ENCODE results near the gene NUDT13. TPM values are rescaled to one million over a fixed set of nuclear protein-coding genes. Genes with fewer than 3 reads are reported as not detected.

The NUDT13 gene
- total and polyA plus RNA-seq, 7 donors, result 1.8 to 5.4 (median 2.2) TPM

DNA sequence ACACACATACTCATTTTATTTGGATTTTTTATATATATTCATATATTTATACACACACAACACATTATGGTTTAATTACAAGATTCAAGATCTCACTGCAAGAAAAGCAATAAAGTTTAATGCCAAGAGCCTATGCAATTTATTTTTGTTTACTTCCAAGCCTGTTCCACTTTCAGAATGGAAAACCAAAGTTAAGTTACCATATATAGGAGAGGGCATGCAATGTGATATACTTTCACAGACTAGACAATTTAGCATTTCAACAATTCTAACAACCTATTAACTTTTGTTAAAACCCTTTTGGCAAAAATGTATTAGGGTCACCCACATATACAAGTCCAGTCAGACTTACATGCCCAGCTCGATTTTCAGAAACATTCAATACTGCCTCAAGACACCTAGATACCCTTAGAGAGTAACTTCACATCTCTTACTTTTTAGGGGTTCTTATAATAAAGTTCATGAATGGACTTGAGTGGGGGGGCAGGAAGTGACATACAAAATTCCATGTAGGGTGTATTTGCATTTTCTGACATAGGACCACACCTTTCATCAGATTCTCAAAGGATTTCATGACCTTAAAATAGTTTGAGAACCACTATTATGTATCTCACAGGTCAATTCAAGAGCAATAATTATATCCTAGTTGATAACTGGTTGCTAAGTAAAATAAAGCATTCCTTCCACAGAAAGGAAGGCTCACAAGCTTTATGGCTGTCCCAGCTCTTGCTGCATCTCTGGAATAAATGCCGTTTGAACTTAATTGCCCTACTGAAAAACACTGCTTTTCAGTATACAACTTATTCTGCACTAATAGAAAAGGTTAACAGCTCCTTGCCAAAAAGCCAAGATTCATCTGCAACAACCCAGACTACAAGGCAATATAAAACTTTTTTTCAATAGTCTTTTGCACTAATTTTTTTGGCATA, 16.1 kb upstream of the NUDT13 start:
- TF ChIP-seq CTCF (IDR thresholded peaks at IDR 0.05), result no peak
- TF ChIP-seq POLR2A (IDR thresholded peaks at IDR 0.05), result no peak
- TF ChIP-seq EP300 (IDR thresholded peaks at IDR 0.05), result no peak
- no peak for TF ChIP-seq POLR2AphosphoS5 (IDR thresholded peaks at IDR 0.05)
- Histone ChIP-seq H3K27me3 (no peaks in the 10 kb centered on the region), H3K36me3 (no peaks in the 10 kb centered on the region), H3K4me3 (peak overlapping the region in 2 of 4 donors; percentile 75 to 88), H3K27ac (peak overlapping the region; percentile 90 to 95 (median 93)), H3K9me3 (no peaks in the 10 kb centered on the region), H3K4me1 (peaks cover 0 to 22% (median 18%) of the 10 kb centered on the region in 4 donors)
- intact Hi-C loops (cut with DNase I), result no loop called here
- DNase-seq, result no peak
- 47 to 54% methylated on average over 2 of the region's 2 CpGs for WGBS, 2 donors

GRCh38 chr10:73094986-73095480, 15.2 kb upstream of the NUDT13 start:
- DNase-seq, result no peak
- Histone ChIP-seq H3K36me3 (no peaks in the 10 kb centered on the region), H3K4me1 (peaks cover 0 to 22% (median 18%) of the 10 kb centered on the region in 4 donors), H3K27me3 (no peaks in the 10 kb centered on the region), H3K27ac (peak overlapping the region; percentile 90 to 95 (median 93)), H3K9me3 (no peaks in the 10 kb centered on the region), H3K4me3 (peak overlapping the region; percentile 61 to 88 (median 75))
- no peak for TF ChIP-seq CTCF (IDR thresholded peaks at IDR 0.05)
- TF ChIP-seq POLR2AphosphoS5 (IDR thresholded peaks at IDR 0.05), result no peak
- TF ChIP-seq POLR2A (IDR thresholded peaks at IDR 0.05), result no peak
- no peak for TF ChIP-seq EP300 (IDR thresholded peaks at IDR 0.05)
- intact Hi-C loops (cut with DNase I), result no loop called here
- WGBS, 2 donors, result 6 to 9% methylated on average over 5 of the region's 5 CpGs

- intact Hi-C loops (cut with DNase I), result loop anchor here (2.0 kb wide), 2 partner anchors 15 to 73 kb away; partner anchors contain the start of genes ECD, FAM149B1 and NUDT13
- Histone ChIP-seq H3K27me3 (no peaks in the 10 kb centered on the region), H3K36me3 (no peaks in the 10 kb centered on the region), H3K9me3 (no peaks in the 10 kb centered on the region), H3K27ac (peak overlapping the region; percentile 90 to 95 (median 93)), H3K4me1 (peaks cover 0 to 22% (median 18%) of the 10 kb centered on the region in 4 donors), H3K4me3 (peak overlapping the region; percentile 61 to 88 (median 75))
- TF ChIP-seq POLR2AphosphoS5 (IDR thresholded peaks at IDR 0.05) (peak in 3 of 4 donors; percentile 8 to 74 (median 15)), CTCF (IDR thresholded peaks at IDR 0.05) (no peak)
- 0% methylated on average over 14 of the region's 14 CpGs for WGBS, 2 donors
- peak; percentile 80 for DNase-seq
Measured at GRCh38 chr10:73095481-73096021, 14.7 kb upstream of the NUDT13 start.

GRCh38 chr10:73096041-73096448, 14.2 kb upstream of the NUDT13 start:
- Histone ChIP-seq H3K9me3 (no peaks in the 10 kb centered on the region), H3K36me3 (no peaks in the 10 kb centered on the region), H3K27ac (peak overlapping the region; percentile 90 to 95 (median 93)), H3K4me3 (peak overlapping the region; percentile 61 to 88 (median 75)), H3K4me1 (peaks cover 0 to 22% (median 18%) of the 10 kb centered on the region in 4 donors), H3K27me3 (no peaks in the 10 kb centered on the region)
- intact Hi-C loops (cut with DNase I), result loop anchor here (2.0 kb wide), 2 partner anchors 15 to 73 kb away; partner anchors contain the start of genes ECD, FAM149B1 and NUDT13
- TF ChIP-seq POLR2A (IDR thresholded peaks at IDR 0.05), result peak; percentile 12 to 41
- TF ChIP-seq EP300 (IDR thresholded peaks at IDR 0.05), result no peak
- TF ChIP-seq CTCF (IDR thresholded peaks at IDR 0.05), result no peak
- TF ChIP-seq POLR2AphosphoS5 (IDR thresholded peaks at IDR 0.05), result peak; percentile 31 to 78 (median 56)
- 0% methylated on average over 29 of the region's 29 CpGs for WGBS, 2 donors
- DNase-seq, result peak; percentile 86

Measured in sigmoid colon (tissue), 7 donors.